Frontal cortex (tissue), 4 donors: ENCODE results near the gene NOM1. TPM values are rescaled to one million over a fixed set of nuclear protein-coding genes. Genes with fewer than 3 reads are reported as not detected.

Source experiments
- DNase-seq, 2 donors: peaks; one replicate each; pipeline ENCODE4 v3.0.0; 2012; ENCODE audit warnings: low spot score in 2 of 2
- FAIRE-seq: peaks from 2 replicates; lab custom pipeline; 2012; peaks lifted over from hg19 to GRCh38; lab: Jason Lieb, UNC
- total RNA-seq: library from RNA; depleted of rRNA; stranded (reverse); fragments of >200 nt; gene quantifications from one replicate; pipeline ENCODE4 v1.2.3, GENCODE V29; 2014
- donor health status: control.
- donor health status: control.
- donor health status: control.

The NOM1 gene
- total RNA-seq, 1 donor from 2014 or later = 22.8 TPM

GRCh38 chr7:156979007-156979606, 29.6 kb downstream of the NOM1 start:
- no peak for DNase-seq
- FAIRE-seq = no peak

DNA sequence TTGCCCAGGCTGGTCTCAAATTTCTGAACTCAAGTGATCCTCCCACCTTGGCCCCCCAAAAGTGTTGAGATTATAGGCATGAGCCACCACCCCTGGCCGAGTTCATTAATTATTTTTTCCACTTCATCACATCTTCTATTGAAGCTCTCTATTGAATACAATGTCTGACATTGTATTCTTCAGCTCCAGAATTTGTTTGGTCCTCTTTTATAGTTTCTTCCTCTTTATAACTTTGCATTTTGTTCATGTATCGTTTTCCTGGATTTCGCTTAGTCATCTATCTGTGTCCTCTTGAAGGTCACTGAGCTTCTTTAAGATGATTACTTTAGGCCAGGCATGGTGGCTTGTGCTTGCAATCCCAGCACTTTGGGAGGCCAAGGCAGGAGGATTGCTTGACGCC, 30.2 kb downstream of the NOM1 start:
- FAIRE-seq = no peak
- no peak for DNase-seq

DNA sequence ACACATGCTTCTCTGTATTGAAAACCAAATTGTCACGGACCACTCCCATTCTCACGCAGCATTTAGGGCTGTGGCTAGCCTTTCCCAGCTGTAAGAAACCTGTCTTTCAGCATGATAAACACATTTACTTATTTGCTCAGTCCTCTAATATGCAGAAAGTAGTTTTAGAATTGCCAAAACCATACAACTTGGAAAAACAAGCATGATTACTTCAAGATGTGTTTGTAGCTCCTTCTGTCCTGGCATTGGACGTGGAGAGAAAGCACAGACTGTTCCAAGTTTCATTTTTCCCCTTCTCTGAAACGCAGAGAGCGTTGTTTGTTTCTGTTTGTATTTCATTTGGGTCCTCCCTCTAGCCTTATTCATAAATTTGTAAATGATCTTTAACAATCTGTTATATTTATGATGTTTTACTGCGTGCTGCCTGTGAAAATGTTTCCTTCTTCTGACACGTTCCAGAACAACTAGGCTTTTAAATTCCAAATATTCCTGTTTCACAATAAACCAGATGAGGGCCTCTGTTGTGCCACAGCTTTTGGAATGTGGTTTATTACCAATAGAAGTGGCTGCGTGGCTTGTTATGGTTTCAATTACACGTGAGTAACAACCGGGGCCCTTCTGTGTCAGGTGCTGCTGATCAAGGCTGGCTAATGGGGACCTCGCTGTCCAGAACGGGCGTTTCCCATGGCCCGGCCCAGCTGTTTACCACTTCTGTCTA, 34.8 kb downstream of the NOM1 start:
- DNase-seq = no peak
- no peak for FAIRE-seq

DNA sequence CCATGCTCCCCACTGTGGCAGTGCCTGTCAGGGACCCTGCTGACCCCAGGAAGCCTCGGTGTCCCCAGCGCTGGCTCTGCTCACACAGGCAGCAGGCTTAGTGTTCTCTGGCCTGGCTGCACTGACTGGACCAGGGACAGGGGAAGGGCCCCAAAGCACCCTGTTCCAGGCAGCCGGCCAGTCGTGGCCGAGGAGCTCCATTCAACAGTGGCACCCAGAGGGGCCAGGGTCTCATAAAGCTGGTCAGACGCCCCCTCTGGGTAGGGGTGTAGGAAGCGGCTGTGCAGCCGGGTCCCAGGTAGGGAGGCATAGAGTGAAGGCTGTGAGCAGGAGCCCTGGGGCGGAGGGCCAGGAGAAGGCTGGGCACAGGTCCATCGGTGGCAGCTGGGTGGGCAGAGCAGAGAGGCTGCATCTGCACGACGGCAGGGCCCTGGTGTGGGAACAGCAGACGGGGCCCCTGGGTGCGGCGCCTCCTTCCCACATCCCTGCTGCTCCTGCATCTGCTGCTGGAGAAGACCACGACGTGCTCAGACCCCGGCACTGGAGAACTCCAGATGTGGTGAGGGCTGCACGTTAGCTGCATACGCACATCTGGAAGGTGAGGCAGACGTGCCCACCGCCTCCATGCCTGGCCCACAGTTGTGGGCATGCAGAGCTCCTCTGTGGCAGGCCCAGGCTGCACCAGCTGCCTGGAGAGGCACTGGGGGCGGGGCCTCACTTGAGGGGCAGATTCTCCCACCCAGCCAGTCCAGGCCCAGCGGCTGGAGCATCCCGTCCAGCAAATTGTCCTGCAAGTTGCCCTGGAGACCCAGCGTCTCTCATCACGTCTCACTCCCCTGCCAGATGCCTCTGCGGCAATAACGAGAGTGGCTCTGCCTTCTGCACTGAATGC, 35.8 kb downstream of the NOM1 start:
- FAIRE-seq = no peak
- no peak for DNase-seq

GRCh38 chr7:156986378-156986777, 36.9 kb downstream of the NOM1 start:
- no peak for DNase-seq
- no peak for FAIRE-seq

DNA sequence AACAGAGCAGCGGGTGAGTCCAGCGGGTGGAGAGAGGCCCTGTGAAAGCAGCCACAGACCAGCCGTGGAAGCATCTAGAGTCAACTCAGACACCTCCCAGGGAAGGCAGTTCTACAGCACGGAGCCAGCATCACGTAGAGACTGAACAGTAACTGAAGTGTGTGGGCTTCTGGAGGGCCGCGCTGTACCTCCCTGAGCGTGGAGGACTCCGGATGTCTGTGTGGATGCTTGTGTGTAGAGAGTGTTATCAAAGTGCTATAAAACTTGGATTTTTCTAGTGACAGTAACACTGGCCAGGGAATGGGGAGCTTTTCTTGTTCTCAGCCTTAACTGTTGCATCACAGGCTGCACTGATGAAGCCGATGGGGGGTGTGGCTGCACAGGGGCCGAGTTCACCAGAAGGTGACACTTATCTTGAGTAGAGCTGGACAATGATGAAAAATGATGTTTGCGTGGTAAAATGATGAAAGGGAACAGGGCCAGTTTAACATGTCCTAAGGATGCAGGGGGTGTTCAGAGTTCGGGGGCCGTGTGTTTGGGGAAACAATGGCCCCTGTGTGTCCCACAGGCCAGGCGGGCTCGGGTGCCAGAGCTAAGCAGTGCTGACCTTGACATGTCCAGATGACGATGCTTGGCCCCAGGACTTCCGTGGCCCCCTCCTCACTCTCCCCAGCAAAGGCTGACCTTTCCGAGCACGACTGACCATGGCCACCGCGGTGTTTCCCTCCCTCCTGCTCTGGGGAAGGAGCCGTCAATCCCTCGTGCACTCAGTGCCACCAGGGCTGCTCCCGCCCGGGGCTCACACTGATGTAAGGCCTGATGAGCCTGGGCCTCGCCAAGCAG, 39.1 kb downstream of the NOM1 start:
- no peak for FAIRE-seq

GRCh38 chr7:156989766-156990535, 40.4 kb downstream of the NOM1 start:
- DNase-seq = no peak
- no peak for FAIRE-seq

More for the DNA sequence above, 39.1 kb downstream of the NOM1 start:
- no peak for DNase-seq

GRCh38 chr7:156993021-156993924, 43.8 kb downstream of the NOM1 start:
- FAIRE-seq (no peak), DNase-seq (no peak)

- DNase-seq = no peak
- FAIRE-seq = no peak
Observed at GRCh38 chr7:156993925-156994235, 44.4 kb downstream of the NOM1 start.

DNA sequence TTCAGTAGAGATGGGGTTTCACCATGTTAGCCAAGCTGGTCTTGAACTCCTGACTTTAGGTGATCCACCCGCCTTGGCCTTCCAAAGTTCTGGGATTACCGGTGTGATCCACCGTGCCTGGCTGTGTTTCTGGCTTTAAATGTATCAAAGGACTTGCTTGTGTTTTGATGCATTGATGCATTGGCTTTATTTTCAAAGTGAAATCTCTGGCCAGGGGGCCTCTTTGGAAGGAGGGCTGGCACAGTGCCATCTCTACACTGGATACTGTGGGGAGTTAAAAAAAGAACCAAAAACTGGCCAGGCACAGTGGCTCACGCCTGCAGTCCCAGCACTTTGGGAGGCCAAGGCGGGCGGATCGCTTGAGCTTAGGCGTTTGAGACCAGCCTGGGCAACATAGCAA, 44.9 kb downstream of the NOM1 start:
- DNase-seq (no peak), FAIRE-seq (no peak)

DNA sequence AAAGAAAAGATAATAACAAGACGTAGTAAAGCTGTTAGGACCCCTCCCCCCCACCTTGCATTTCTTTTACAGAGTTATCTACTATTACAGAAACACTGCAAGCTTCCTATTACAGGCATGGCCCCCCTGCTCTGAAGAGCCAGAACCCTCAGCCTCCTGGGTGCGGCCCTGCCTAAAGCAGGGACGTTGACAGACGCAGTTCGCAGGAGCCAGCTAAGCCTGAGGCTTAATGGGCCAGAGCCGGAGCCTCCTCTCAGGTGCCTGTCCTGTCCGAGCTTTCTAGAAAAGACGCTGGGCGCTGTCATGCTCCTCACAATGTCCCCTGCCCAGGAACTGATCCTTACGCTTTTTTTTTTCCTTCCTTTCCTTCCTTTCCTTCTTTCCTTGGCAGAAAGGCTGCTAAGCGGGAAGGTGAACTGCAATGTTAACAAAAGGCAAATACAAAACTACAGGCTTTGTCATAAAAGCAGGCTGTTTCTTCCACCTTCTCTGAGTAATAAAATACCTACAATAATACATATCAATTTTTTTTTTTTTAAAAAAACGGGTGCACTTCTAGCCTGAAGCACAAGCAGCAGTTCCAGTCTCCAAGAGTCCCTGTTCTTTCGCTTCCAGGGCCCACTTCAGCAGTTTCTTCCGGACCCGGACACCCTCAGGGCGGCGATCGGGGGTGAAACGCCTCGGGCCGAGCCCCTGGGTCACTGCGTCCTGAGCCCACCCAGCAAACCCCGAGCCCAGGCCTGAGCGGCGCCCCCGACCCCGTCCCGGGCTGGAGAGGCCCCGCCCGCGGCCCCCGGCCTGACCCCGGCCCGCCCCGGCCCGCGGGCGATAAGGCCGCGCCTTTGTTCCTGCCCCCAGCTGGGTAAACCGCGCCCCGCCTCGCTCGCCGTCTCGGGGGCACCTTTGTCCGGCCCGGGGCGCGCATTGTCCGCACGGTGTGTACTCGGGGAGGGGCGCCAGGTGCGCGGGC, 49.8 kb downstream of the NOM1 start:
- no peak for FAIRE-seq
- peak in 1 of 2 donors; percentile 44 for DNase-seq

DNA sequence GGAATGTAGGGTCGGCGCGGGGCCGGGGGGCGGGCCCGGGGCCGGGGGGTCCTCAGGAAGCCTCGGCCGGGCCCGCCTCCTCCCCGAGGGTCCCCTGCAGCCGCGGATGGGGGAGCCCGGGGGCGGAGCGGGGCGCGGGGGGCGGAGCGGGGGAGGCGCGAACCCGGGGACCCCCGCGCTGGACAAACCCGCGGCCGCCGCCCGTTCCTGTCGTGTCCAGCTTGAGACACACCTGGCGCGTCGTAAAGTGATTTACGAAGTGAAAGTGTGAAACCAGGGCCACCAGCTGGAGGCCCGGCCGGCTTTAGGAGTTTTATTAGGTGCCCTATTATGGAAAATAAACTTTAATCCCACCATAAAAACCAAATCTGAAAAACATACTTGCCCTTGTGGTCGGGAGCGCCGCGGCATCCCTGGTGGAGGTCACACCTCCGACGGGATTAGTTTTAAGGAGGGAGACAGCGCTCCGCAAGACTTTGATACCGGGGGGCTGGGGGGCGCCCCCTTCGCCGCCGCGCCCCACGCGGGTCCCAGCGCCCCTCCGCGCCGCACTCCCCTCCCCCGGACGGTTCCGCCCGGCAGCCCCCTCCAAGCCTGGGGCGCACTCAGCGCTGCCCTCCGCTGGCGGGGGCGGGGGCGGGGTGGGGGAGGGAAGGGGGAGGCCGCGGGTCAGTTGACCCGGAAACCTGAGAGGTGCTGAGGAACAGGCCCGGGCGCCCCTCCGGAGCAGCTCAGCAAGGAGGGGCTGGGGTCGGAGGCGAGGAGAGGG, 50.6 kb downstream of the NOM1 start:
- DNase-seq = peak in 1 of 2 donors; percentile 33

GRCh38 chr7:157000741-157001653, 51.5 kb downstream of the NOM1 start:
- FAIRE-seq = no peak
- peak in 1 of 2 donors; percentile 17 for DNase-seq

More for the DNA sequence above, 50.6 kb downstream of the NOM1 start:
- no peak for FAIRE-seq

- no peak for DNase-seq
- no peak for FAIRE-seq
Observed at GRCh38 chr7:157001920-157002818, 52.7 kb downstream of the NOM1 start.
